C4-2B (cell line): ENCODE data around the gene MAPRE2.
"Not testable (repeated sequence)": the region's sequence is repeated elsewhere in the genome, so short reads cannot be mapped to it uniquely, and the experiment has no call there.

Source experiments
- H3K27ac ChIP-seq: fragments of 450-650 bp; 2 replicates; pipeline ENCODE4 v1.5.1; 2017
- CTCF ChIP-seq: fragments of 450-650 bp; conservative IDR thresholded peaks from 2 replicates; pipeline ENCODE4 v1.5.1; 2017; ENCODE audit warnings: mild to moderate bottlenecking
- ZFX ChIP-seq: fragments of 450-650 bp; IDR thresholded peaks from 2 replicates; pipeline ENCODE4 v1.6.1; 2017

MAPRE2 gene

GRCh38 chr18:35106845-35107148, 65.6 kb downstream of the MAPRE2 start:
- no peak for TF ChIP-seq ZFX
- no peak for TF ChIP-seq CTCF

GRCh38 chr18:35107216-35107615, 66.0 kb downstream of the MAPRE2 start:
- no peak overlapping the region for H3K27ac ChIP-seq
- TF ChIP-seq ZFX = no peak
- TF ChIP-seq CTCF = no peak

More at GRCh38 chr18:35106845-35107148, 65.6 kb downstream of the MAPRE2 start:
- H3K27ac ChIP-seq = no peak overlapping the region

GRCh38 chr18:35108088-35108487, 66.9 kb downstream of the MAPRE2 start:
- not testable (repeated sequence) for H3K27ac ChIP-seq

GRCh38 chr18:35110059-35110458, 68.8 kb downstream of the MAPRE2 start:
- TF ChIP-seq CTCF (no peak), ZFX (no peak)
- no peak overlapping the region for H3K27ac ChIP-seq

GRCh38 chr18:35110554-35111485, 69.6 kb downstream of the MAPRE2 start:
- no peak for TF ChIP-seq CTCF
- no peak for TF ChIP-seq ZFX
- no peak overlapping the region for H3K27ac ChIP-seq

GRCh38 chr18:35112696-35113095, 71.5 kb downstream of the MAPRE2 start:
- TF ChIP-seq CTCF (no peak), ZFX (no peak)
- H3K27ac ChIP-seq = no peak overlapping the region

- H3K27ac ChIP-seq = no peak overlapping the region
- TF ChIP-seq CTCF = no peak
- TF ChIP-seq ZFX = no peak
These were observed 73.1 kb downstream of the MAPRE2 start for GRCh38 chr18:35114305-35114704.
